GM10266 (cell line): ENCODE measurements around the gene ZBED4.

ENCODE experiments used
- DNase-seq: peaks from one replicate; pipeline ENCODE4 v3.0.0; 2012; ENCODE audit errors: extremely low spot score
- TF ChIP-seq, protein P1 (sequence below): IDR thresholded peaks from 2 replicates; pipeline ENCODE4 v1.5.1; 2012; ENCODE audit warnings: mild to moderate bottlenecking, low read depth; ENCODE audit not compliant: control insufficient read depth, insufficient read depth; ENCODE audit errors: missing control alignments

ZBED4 gene

DNA sequence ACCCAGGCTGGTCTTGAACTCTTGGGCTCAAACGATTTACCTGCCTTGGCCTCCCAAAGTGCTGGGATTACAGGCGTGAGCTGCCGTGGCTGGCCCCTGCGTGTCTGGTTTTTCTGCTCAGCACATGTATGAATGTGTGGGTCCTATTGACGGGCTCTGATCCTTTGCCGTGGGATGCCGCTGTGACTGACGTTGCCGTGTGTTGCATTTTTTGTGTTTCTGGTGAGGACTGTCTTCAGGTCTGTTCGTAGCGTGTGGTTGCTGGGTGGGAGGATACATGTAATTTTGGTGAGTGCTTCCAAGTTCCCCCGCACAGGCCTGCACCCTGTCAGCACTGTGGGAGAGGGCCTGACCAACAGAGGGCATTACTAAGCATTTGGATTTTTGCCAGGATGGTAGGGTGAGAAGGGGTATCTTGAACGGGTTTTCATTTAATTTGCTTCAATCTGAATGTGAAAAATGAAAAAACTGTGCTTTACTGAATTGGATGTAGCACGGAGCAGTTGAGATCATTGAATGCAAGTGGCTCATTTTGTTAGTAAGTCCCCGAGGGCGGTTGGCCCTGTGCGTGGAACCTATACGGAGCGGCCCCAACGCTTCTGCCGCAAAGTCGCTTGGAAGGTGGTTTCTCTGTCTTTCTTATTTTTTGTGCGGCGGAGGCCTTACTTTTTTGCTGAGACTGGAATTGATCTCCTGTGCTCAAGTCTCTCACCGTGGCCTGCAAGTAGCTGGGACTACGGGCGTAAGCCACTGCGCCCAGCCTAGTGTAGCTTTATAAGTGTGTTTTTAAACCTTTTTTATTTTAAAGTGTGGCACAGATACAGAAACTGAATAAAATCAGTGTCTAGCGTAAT, 8.2 kb downstream of the ZBED4 start:
- TF ChIP-seq, protein P1, sequence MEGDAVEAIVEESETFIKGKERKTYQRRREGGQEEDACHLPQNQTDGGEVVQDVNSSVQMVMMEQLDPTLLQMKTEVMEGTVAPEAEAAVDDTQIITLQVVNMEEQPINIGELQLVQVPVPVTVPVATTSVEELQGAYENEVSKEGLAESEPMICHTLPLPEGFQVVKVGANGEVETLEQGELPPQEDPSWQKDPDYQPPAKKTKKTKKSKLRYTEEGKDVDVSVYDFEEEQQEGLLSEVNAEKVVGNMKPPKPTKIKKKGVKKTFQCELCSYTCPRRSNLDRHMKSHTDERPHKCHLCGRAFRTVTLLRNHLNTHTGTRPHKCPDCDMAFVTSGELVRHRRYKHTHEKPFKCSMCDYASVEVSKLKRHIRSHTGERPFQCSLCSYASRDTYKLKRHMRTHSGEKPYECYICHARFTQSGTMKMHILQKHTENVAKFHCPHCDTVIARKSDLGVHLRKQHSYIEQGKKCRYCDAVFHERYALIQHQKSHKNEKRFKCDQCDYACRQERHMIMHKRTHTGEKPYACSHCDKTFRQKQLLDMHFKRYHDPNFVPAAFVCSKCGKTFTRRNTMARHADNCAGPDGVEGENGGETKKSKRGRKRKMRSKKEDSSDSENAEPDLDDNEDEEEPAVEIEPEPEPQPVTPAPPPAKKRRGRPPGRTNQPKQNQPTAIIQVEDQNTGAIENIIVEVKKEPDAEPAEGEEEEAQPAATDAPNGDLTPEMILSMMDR = no peak
- DNase-seq = no peak

DNA sequence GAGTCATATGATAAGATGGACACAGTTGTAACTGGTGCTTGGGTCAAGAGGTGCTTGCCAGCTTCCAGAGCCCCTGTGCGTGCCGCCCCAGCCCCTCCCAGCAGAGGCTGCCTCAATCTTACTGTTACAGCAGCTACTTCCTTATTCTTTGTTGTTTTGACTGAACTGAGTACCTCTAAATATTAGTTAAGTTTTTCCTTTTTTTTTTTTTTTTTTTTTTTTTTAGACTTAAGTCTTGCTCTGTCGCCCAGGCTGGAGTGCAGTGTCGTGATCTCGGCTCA, 8.8 kb downstream of the ZBED4 start:
- DNase-seq = no peak
- TF ChIP-seq, protein P1 = no peak

DNA sequence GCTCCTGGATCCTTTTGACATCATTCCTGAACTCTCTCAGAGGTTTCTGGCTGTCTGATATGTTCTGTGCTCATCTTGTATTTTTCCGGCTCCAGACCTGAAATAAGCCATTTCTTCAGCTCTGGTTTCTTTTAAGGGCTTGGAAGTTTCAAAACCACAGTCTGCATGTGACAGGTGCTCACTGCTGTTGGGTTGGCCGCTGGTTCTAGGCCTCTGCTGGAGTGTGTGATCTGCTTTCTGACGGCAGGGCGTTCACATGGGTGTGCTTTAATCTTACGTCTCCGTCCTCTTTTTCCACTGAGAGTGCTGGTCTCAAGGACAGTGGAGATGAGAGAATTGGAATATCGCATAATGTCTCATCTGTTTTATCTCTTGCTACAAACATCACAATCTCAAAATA, 10.3 kb downstream of the ZBED4 start:
- no peak for DNase-seq
- TF ChIP-seq, protein P1 = no peak

DNA sequence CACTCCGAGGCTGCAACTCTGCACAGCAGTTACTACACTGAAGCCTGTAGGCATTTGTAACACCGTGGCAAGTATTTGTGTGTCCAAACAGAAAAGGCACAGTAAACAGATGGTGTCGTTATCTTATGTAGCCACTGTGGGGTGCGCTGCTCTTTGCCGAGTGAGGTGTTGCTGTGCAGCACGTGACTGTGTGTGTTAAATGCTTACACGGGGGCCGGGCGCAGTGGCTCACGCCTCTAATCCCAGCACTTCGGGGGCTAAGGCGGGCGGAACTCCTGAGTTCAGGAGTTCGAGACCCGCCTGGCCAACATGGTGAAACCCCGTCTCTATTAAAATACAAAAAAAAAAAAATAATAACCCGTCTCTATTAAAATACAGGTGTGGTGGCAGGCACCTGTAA, 11.5 kb downstream of the ZBED4 start:
- no peak for DNase-seq
- TF ChIP-seq, protein P1 = no peak

DNA sequence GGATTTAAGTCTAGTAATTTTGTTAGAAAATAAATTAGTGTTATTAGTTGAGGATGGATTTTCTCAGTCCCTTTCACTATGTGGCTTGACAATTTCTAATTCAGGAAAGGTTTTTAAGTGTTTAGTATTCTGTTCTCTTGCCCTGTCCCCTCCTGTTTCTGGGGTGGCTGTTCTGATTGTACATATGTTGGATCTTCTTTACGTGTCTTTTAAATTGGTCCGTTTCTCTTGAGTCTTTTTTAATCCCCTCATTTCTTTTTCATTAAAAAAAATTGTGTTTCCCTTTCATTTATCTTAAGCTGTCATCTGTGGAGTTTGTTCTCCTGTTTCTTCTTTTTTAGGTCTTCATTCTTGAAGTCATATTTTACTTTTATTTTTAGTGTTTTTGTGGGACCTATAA, 12.5 kb downstream of the ZBED4 start:
- TF ChIP-seq, protein P1 = no peak
- DNase-seq = no peak

DNA sequence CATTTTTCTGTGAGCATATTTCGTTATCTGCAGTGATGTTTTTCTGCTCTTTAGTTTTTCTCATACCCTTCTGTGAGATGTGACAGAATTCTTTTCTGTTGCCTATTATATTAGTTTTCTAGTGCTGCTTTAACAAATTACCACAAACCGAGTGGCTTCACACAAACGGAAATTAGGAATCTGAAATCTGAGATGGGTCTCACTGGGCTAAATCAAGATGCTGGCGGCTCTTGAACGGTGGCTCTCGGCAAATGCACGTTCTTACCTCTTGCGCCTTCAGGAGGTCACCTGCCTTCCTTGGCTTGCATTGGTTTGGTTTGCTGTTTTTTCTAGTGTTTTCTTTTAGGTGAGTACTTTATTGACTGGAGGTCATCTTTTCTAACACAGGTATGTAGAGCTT, 13.0 kb downstream of the ZBED4 start:
- no peak for DNase-seq
- TF ChIP-seq, protein P1 = no peak
